Measurements from ENCODE around the gene RNF25.

DNA sequence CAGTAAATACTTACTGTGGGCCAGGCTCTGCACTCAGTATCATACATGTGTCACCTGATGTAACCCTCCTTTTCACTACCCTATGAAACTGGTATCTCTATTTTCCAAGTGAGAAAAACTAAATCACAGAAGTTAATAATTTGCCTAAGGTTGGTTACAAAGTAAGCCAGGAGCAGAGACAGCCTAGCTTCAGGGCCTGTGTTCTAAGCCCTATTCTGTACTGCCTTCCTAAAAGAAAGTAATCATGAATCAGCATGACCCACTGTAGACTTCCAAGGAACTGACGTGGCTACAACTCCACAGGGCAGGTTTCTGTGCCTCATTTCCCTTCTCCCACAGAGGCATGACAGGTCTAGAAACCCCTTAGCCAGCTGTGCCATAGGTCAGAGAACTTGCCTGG lies 26.7 kb downstream of the RNF25 start:
- TF ChIP-seq, protein P1, sequence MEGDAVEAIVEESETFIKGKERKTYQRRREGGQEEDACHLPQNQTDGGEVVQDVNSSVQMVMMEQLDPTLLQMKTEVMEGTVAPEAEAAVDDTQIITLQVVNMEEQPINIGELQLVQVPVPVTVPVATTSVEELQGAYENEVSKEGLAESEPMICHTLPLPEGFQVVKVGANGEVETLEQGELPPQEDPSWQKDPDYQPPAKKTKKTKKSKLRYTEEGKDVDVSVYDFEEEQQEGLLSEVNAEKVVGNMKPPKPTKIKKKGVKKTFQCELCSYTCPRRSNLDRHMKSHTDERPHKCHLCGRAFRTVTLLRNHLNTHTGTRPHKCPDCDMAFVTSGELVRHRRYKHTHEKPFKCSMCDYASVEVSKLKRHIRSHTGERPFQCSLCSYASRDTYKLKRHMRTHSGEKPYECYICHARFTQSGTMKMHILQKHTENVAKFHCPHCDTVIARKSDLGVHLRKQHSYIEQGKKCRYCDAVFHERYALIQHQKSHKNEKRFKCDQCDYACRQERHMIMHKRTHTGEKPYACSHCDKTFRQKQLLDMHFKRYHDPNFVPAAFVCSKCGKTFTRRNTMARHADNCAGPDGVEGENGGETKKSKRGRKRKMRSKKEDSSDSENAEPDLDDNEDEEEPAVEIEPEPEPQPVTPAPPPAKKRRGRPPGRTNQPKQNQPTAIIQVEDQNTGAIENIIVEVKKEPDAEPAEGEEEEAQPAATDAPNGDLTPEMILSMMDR (IDR thresholded peaks at IDR 0.05; ENCODE audit: insufficient read depth, low read depth, low read length) = no peak
- no peak for TF ChIP-seq EZH2 (IDR thresholded peaks at IDR 0.05; ENCODE audit: insufficient read depth, low read length)
